ENCODE results near the gene GNPDA2.

The GNPDA2 gene

GRCh38 chr4:44678094-44679041 is 48.0 kb downstream of the GNPDA2 start, which contains the start of gene GUF1:
Gene GUF1 (plus strand): TSS chr4:44678420. CDS start chr4:44678623, 203 bp downstream.
- DNase-seq (ENCODE audit: low read depth) = peak; percentile 64

GRCh38 chr4:44675366-44675765 is 51.0 kb downstream of the GNPDA2 start:
- no peak for DNase-seq (ENCODE audit: low read depth)

GRCh38 chr4:44674471-44674870 is 51.9 kb downstream of the GNPDA2 start:
- no peak for DNase-seq (ENCODE audit: low read depth)

GRCh38 chr4:44671636-44672035 is 54.7 kb downstream of the GNPDA2 start:
- no peak for DNase-seq (ENCODE audit: low read depth)

GRCh38 chr4:44670506-44671199 is 55.7 kb downstream of the GNPDA2 start:
- DNase-seq (ENCODE audit: low read depth) = no peak

DNA sequence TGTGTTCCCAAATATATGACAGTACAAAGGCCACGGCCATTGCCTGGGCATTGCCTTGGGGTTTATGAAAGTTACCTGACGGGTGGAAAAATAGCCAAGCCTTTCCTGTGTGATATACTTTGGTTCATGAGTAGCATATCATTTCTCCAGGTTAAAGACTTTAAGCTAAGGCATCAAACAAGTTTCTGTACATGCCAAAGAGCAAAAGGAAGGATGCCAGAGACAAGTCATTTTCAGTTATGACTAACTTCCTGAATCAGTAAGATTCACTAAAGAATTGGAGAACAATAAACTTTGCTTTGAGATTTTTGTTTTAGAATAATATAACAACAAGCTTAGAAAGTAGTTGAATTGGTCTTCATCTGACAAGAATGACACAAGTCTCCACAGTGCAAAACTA is 57.8 kb downstream of the GNPDA2 start:
- no peak for DNase-seq (ENCODE audit: low read depth)

GRCh38 chr4:44663539-44664263 is 62.7 kb downstream of the GNPDA2 start:
- no peak for DNase-seq (ENCODE audit: low read depth)

DNA sequence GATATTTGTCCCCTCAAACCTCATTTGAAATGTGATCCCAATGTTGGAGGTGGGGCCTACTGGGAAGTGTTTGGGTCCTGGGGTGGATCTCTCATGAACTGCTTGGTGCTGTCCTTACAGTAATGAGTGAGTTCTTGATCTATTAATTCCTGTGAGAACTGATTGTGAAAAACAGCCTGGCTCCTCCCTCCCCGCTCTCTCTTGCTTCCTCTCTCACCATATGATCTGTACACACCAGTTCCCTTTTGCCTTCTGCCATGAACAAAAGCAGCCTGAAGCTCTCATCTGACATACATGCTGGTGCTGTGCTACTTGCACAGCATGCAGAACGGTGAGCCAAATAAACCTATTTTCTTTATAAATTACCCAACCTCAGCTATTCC is 63.7 kb downstream of the GNPDA2 start:
- DNase-seq (ENCODE audit: low read depth) = no peak

DNA sequence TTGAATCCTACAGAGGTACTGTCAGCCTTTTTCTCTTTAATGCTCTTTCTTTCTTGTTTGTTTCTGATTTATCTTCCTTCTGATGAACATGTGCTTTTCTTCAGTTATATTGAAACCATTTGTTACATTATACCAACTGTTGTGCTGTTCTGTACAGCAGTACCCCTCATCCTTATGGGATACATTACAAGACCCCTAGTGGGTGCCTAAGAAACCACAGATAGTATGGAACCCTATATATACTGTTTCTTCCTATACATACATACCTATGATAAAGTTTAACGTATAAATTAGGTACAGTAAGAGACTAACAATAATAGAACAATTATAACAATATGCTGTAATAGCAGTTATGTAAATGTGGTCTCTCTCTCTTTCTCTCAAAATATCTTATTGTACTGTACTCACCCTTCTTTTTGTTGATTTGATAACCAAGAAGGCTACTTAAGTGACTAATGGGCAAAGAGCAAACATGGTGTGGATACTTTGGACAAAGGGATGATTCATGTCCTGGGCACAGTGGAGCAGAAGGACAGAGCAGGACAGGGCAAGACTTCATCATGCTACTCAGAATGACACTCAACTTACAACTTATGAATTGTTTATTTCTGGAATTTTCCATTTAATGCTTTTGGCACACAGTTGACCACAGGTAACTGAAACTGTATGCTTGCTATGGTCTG is 64.3 kb downstream of the GNPDA2 start:
- DNase-seq (ENCODE audit: low read depth) = no peak

GRCh38 chr4:44660396-44660795 is 66.0 kb downstream of the GNPDA2 start:
- DNase-seq (ENCODE audit: low read depth) = no peak

DNA sequence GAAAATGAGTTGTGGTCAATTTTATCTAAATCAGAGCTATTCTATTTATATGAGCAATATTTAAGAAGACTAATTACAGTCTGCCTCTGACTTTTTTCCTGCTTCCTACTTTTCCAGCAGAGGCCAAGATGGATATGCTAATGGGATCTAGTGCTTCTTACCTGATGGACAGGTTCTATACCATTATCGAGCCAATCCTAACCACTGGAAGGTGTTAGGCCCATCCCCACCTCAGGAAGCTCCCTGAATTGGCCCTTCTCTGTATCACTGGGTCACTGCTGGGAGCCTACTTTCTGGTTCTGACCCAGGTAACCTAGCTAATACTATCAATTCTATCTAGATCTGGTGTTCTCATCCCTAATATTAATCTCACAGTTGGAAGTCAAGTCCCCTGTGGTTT is 74.4 kb downstream of the GNPDA2 start:
- no peak for DNase-seq (ENCODE audit: low read depth)
